H9 (cell line): Measurements from ENCODE around the gene NMUR1. TPM values are rescaled to one million over a fixed set of nuclear protein-coding genes. Genes with fewer than 3 reads are reported as not detected.

Source experiments
- DNase-seq: peaks from one replicate; pipeline ENCODE4 v3.0.0-alpha.2; 2017
- H2AFZ ChIP-seq: one replicate; pipeline ENCODE4 v1.6.1; 2013; ENCODE audit warnings: mild to moderate bottlenecking, low read length, control low read depth, moderate library complexity
- H2AK5ac ChIP-seq: 2 replicates; pipeline ENCODE4 v1.6.1; 2013; ENCODE audit warnings: low read length, control low read depth, mixed read lengths; ENCODE audit not compliant: insufficient read length
- H2BK120ac ChIP-seq: one replicate; pipeline ENCODE4 v1.6.1; 2013; ENCODE audit warnings: low read depth, mild to moderate bottlenecking, low read length, control low read depth, inconsistent platforms; ENCODE audit not compliant: poor library complexity, severe bottlenecking
- H2BK12ac ChIP-seq: 2 replicates; pipeline ENCODE4 v1.6.1; 2013; ENCODE audit warnings: low read length, control low read depth, mixed read lengths, low read depth; ENCODE audit not compliant: insufficient read length
- H2BK15ac ChIP-seq: 2 replicates; pipeline ENCODE4 v1.6.1; 2013; ENCODE audit warnings: low read depth, low read length, control low read depth
- H2BK20ac ChIP-seq: one replicate; pipeline ENCODE4 v1.6.1; 2013; ENCODE audit warnings: low read depth, mild to moderate bottlenecking, low read length, control low read depth, inconsistent platforms; ENCODE audit not compliant: poor library complexity, severe bottlenecking
- H2BK5ac ChIP-seq: 2 replicates; pipeline ENCODE4 v1.6.1; 2013; ENCODE audit warnings: low read length, control low read depth, mixed read lengths; ENCODE audit not compliant: insufficient read length
- H3K14ac ChIP-seq: 2 replicates; pipeline ENCODE4 v1.6.1; 2013; ENCODE audit warnings: low read length, control low read depth; ENCODE audit not compliant: insufficient read depth
- H3K18ac ChIP-seq: 2 replicates; pipeline ENCODE4 v1.6.1; 2013; ENCODE audit warnings: low read depth, mild to moderate bottlenecking, mixed read lengths, low read length, control low read depth; ENCODE audit not compliant: insufficient read length
- H3K23ac ChIP-seq: 2 replicates; pipeline ENCODE4 v1.6.1; 2013; ENCODE audit warnings: low read length, control low read depth, mixed read lengths, low read depth; ENCODE audit not compliant: insufficient read length
- H3K23me2 ChIP-seq: 2 replicates; pipeline ENCODE4 v1.6.1; 2013; ENCODE audit warnings: low read depth, mild to moderate bottlenecking, mixed read lengths, low read length, control low read depth; ENCODE audit not compliant: insufficient read length, poor library complexity, severe bottlenecking
- H3K27ac ChIP-seq: 2 replicates; pipeline ENCODE4 v1.5.1; 2013; ENCODE audit warnings: low read length, control low read depth, mixed read lengths, low read depth; ENCODE audit not compliant: insufficient read length
- H3K27me3 ChIP-seq: 2 replicates; pipeline ENCODE4 v1.6.1; 2013; ENCODE audit warnings: low read length, control low read depth, inconsistent platforms; ENCODE audit not compliant: insufficient read depth
- H3K4ac ChIP-seq: 2 replicates; pipeline ENCODE4 v1.6.1; 2013; ENCODE audit warnings: low read depth, mild to moderate bottlenecking, control low read depth, inconsistent platforms, low read length, moderate library complexity
- H3K4me1 ChIP-seq: 2 replicates; pipeline ENCODE4 v1.6.1; 2013; ENCODE audit warnings: low read length, control low read depth, inconsistent platforms; ENCODE audit not compliant: insufficient read depth
- H3K4me2 ChIP-seq: 2 replicates; pipeline ENCODE4 v1.6.1; 2013; ENCODE audit warnings: low read length, control low read depth, mixed read lengths; ENCODE audit not compliant: insufficient read length, insufficient read depth
- H3K56ac ChIP-seq: 2 replicates; pipeline ENCODE4 v1.6.1; 2013; ENCODE audit warnings: low read depth, mild to moderate bottlenecking, mixed read lengths, low read length, control low read depth; ENCODE audit not compliant: insufficient read length
- H3K79me1 ChIP-seq: 2 replicates; pipeline ENCODE4 v1.6.1; 2013; ENCODE audit warnings: low read depth, mild to moderate bottlenecking, moderate library complexity, low read length, control low read depth, inconsistent platforms; ENCODE audit not compliant: insufficient read depth, poor library complexity, severe bottlenecking
- H3K79me2 ChIP-seq: 2 replicates; pipeline ENCODE4 v1.6.1; 2013; ENCODE audit warnings: low read length, control low read depth, inconsistent platforms; ENCODE audit not compliant: insufficient read depth
- H3K9ac ChIP-seq: 2 replicates; pipeline ENCODE4 v1.6.1; 2013; ENCODE audit warnings: low read length, control low read depth, mixed read lengths; ENCODE audit not compliant: insufficient read length; ENCODE audit errors: extremely low read depth
- H3K9me3 ChIP-seq: one replicate; pipeline ENCODE4 v1.6.1; 2013; ENCODE audit warnings: low read depth, low read length, inconsistent platforms; ENCODE audit not compliant: control insufficient read depth
- H3T11ph ChIP-seq: one replicate; pipeline ENCODE4 v1.6.1; 2013; ENCODE audit warnings: mild to moderate bottlenecking, low read length, control low read depth, inconsistent platforms
- H4K20me1 ChIP-seq: one replicate; pipeline ENCODE4 v1.6.1; 2013; ENCODE audit not compliant: control insufficient read depth, insufficient read length, insufficient read depth
- H4K5ac ChIP-seq: 2 replicates; pipeline ENCODE4 v1.6.1; 2013; ENCODE audit warnings: low read depth, mild to moderate bottlenecking, mixed read lengths, low read length, control low read depth; ENCODE audit not compliant: insufficient read length
- H4K8ac ChIP-seq: replicated peaks from 2 replicates; pipeline ENCODE4 v1.6.1; 2013; ENCODE audit warnings: low read length, control low read depth, mixed read lengths, low read depth; ENCODE audit not compliant: insufficient read length
- H4K91ac ChIP-seq: 2 replicates; pipeline ENCODE4 v1.6.1; 2013; ENCODE audit warnings: low read depth, mild to moderate bottlenecking, moderate library complexity, mixed read lengths, low read length, control low read depth; ENCODE audit not compliant: insufficient read length
- H3K27ac Mint-ChIP-seq, 3 experiments: 2 replicates in 2 of 3; 3 replicates in 1 of 3; pipeline ENCODE4 v1.8.0; 2020 to 2021; ENCODE audit warnings: mixed read lengths in 3 of 3, mild to moderate bottlenecking in 1 of 3, moderate library complexity in 1 of 3
- H3K27me3 Mint-ChIP-seq: 2 replicates; pipeline ENCODE4 v1.8.0; 2021; ENCODE audit warnings: low read depth, mild to moderate bottlenecking, moderate library complexity, mixed read lengths
- H3K36me3 Mint-ChIP-seq, 3 experiments: 2 replicates in 2 of 3; 3 replicates in 1 of 3; pipeline ENCODE4 v1.8.0; 2020 to 2021; ENCODE audit warnings: low read depth in 3 of 3, mixed read lengths in 3 of 3; ENCODE audit not compliant: insufficient read depth in 1 of 3
- H3K4me1 Mint-ChIP-seq, 2 experiments: 2 replicates each; pipeline ENCODE4 v1.8.0; 2020; ENCODE audit warnings: mixed read lengths in 2 of 2
- H3K4me3 Mint-ChIP-seq, 2 experiments: 2 replicates in 1 of 2; 3 replicates in 1 of 2; pipeline ENCODE4 v1.8.0; 2020 to 2021; ENCODE audit warnings: mild to moderate bottlenecking in 2 of 2, mixed read lengths in 2 of 2, moderate library complexity in 1 of 2
- H3K9me3 Mint-ChIP-seq, 2 experiments: 2 replicates in 1 of 2; 3 replicates in 1 of 2; pipeline ENCODE4 v1.8.0; 2020; ENCODE audit warnings: mild to moderate bottlenecking in 2 of 2, mixed read lengths in 2 of 2, moderate library complexity in 1 of 2
- WGBS: extraction: QIAGEN DNeasy Blood & Tissue Kit; methylation state at CpG from one replicate; pipeline ENCODE4 v1.1.7; 2013; ENCODE audit warnings: missing lambda C conversion rate, low lambda C conversion rate, mixed read lengths; ENCODE audit not compliant: insufficient read length; ENCODE audit errors: extremely low coverage; 5-methylcytosine and 5-hydroxymethylcytosine counted together
- total RNA-seq: library from RNA; stranded (reverse); gene quantifications from 2 replicates; pipeline ENCODE4 v1.2.1, GENCODE V29; 2021
- TF ChIP-seq, protein P1 (sequence below): fragments of 200-600 bp; sonication (generic); conservative IDR thresholded peaks from 3 replicates; pipeline ENCODE4 v1.8.0; 2021; ENCODE audit warnings: antibody characterized with exemption, mild to moderate bottlenecking

The NMUR1 gene
- total RNA-seq, 1 experiment from 2014 or later, result 0.20 TPM

DNA sequence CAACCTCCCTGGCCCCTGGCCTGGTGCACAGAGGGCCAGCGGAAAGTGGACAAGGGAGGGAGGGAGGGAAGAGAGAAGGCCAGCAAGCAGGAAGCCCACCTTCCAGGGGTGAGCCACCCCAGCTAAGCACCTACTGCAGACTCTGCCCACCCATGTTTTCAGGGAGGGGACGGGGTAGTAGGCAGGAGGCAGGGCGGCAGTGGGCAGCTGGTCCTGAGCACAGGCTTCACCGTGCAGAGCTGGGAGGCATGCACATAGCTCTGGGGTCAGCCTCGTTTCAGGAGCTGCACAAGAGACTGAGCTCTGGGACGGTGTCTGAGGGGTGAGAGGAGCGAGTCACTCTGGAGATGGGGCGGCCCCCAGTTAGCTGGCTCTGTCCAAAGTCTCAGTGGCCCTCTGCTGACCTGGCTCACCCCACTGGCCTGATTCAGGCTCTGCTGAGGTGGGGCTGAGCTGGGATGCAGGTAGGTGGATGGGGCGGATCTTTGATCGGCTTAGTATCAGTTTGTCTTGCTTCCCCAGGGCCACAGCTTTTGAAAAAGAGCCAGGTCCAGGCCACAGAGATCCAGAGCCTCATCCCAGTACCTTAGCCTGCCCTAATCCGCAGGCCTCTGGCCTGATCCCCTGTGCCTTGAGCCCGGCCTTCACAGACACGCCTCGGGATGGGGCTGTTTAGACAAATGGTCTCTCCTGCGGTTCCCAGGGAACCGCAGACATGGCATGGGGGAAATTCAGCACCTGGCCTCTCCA, 3.7 kb downstream of the NMUR1 start:
- H3K23me2 ChIP-seq, result no peaks in the 10 kb centered on the region
- H3K18ac ChIP-seq, result no peak overlapping the region
- H2BK15ac ChIP-seq, result no peak overlapping the region
- peak; percentile 53 for DNase-seq
- H4K20me1 ChIP-seq, result no peaks in the 10 kb centered on the region
- H3K23ac ChIP-seq, result no peak overlapping the region
- no peaks in the 10 kb centered on the region for H3K9me3 ChIP-seq
- H3K79me2 ChIP-seq, result no peaks in the 10 kb centered on the region
- no peaks in the 10 kb centered on the region for H3K4me1 ChIP-seq
- no peak overlapping the region for H2BK12ac ChIP-seq
- no peak overlapping the region for H3K9ac ChIP-seq
- H3T11ph ChIP-seq, result no peak overlapping the region
- no peak overlapping the region for H2BK120ac ChIP-seq
- peaks cover 4% of the 10 kb centered on the region; the same call in 1 of the 2 replicates for H3K27me3 ChIP-seq
- no peak overlapping the region for H3K56ac ChIP-seq
- no peak overlapping the region for H4K91ac ChIP-seq
- Mint-ChIP-seq H3K27ac (0 out of 7 replicates have a peak overlapping the region, but pooled peaks of 2 of the 3 experiments have one; percentile 44 to 87), H3K4me3 (no peak overlapping the region; a peak in 1 of 5 replicates), H3K4me1 (peaks cover 7 to 18% of the 10 kb centered on the region in 2 experiments; a peak in 3 of 4 replicates), H3K27me3 (peaks cover 28% of the 10 kb centered on the region), H3K36me3 (no peaks in the 10 kb centered on the region), H3K9me3 (no peaks in the 10 kb centered on the region)
- H2BK5ac ChIP-seq, result no peak overlapping the region
- H4K5ac ChIP-seq, result no peak overlapping the region
- H3K4ac ChIP-seq, result no peak overlapping the region
- TF ChIP-seq, protein P1, sequence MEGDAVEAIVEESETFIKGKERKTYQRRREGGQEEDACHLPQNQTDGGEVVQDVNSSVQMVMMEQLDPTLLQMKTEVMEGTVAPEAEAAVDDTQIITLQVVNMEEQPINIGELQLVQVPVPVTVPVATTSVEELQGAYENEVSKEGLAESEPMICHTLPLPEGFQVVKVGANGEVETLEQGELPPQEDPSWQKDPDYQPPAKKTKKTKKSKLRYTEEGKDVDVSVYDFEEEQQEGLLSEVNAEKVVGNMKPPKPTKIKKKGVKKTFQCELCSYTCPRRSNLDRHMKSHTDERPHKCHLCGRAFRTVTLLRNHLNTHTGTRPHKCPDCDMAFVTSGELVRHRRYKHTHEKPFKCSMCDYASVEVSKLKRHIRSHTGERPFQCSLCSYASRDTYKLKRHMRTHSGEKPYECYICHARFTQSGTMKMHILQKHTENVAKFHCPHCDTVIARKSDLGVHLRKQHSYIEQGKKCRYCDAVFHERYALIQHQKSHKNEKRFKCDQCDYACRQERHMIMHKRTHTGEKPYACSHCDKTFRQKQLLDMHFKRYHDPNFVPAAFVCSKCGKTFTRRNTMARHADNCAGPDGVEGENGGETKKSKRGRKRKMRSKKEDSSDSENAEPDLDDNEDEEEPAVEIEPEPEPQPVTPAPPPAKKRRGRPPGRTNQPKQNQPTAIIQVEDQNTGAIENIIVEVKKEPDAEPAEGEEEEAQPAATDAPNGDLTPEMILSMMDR, result no peak
- H3K79me1 ChIP-seq, result no peaks in the 10 kb centered on the region
- H3K14ac ChIP-seq, result no peak overlapping the region
- no peak overlapping the region for H2AK5ac ChIP-seq
- H3K4me2 ChIP-seq, result no peak overlapping the region
- no peak overlapping the region for H4K8ac ChIP-seq
- H3K27ac ChIP-seq, result no peak overlapping the region
- no peak overlapping the region for H2BK20ac ChIP-seq
- no peak overlapping the region for H2AFZ ChIP-seq
- no CpG with 5 or more reads among the region's 16 CpGs for WGBS
